ENCODE measurements around the gene SLC25A10.

SLC25A10 gene

DNA sequence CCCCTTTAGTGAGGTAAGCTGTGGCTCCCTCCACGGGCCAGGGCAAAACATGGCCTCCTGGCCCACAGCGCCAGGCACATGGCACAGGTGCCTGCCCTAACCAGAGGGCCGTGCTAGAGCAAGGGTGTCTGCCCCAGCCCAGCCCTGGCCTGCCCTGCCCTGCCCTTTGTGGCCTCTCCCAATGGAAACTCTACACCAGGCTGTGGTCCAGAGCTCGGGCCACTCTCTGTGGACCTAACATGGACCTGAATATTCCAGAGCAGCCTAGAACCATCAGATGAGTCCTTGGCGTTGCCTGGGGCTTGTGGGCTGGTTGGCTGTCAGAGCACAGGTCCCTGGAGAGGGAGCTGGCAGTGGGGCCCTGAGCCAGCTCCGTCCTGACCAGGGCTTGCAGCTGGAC, 16.9 kb upstream of the SLC25A10 start:
- H4K20me1 ChIP-seq (ENCODE audit: insufficient read depth, low read length): no peaks in the 10 kb centered on the region
- H3K9me2 ChIP-seq (replicated peaks; ENCODE audit: insufficient read depth, low read length): no peaks in the 10 kb centered on the region
- H3K79me2 ChIP-seq (ENCODE audit: low read length): peaks cover 35% of the 10 kb centered on the region
- H3K4me3 ChIP-seq (ENCODE audit: low read length): no peak overlapping the region
- TF ChIP-seq EZH2 (optimal IDR thresholded peaks at IDR 0.05; ENCODE audit: low read depth, low read length) (no peak), EZH2phosphoT487 (IDR thresholded peaks at IDR 0.05; ENCODE audit: low read length) (no peak)
- TF ChIP-seq, protein P1, sequence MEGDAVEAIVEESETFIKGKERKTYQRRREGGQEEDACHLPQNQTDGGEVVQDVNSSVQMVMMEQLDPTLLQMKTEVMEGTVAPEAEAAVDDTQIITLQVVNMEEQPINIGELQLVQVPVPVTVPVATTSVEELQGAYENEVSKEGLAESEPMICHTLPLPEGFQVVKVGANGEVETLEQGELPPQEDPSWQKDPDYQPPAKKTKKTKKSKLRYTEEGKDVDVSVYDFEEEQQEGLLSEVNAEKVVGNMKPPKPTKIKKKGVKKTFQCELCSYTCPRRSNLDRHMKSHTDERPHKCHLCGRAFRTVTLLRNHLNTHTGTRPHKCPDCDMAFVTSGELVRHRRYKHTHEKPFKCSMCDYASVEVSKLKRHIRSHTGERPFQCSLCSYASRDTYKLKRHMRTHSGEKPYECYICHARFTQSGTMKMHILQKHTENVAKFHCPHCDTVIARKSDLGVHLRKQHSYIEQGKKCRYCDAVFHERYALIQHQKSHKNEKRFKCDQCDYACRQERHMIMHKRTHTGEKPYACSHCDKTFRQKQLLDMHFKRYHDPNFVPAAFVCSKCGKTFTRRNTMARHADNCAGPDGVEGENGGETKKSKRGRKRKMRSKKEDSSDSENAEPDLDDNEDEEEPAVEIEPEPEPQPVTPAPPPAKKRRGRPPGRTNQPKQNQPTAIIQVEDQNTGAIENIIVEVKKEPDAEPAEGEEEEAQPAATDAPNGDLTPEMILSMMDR (IDR thresholded peaks at IDR 0.05; ENCODE audit: low read length): no peak
- no peaks in the 10 kb centered on the region for H3K27me3 ChIP-seq (replicated peaks; ENCODE audit: insufficient read depth, low read length)
- H3F3A ChIP-seq (ENCODE audit: insufficient read depth, low read length): no peaks in the 10 kb centered on the region
- no peak overlapping the region for H3K4me2 ChIP-seq (ENCODE audit: low read depth, low read length)
- no peaks in the 10 kb centered on the region for H3K4me1 ChIP-seq (ENCODE audit: low read length)
- H3K9ac ChIP-seq (ENCODE audit: low read length): no peak overlapping the region
- H3K9me3 ChIP-seq (replicated peaks; ENCODE audit: insufficient read depth, low read length): no peaks in the 10 kb centered on the region
- no peak overlapping the region for H2AFZ ChIP-seq (ENCODE audit: low read length)
- H3K27ac ChIP-seq (ENCODE audit: low read length): no peak overlapping the region
- H3K36me3 ChIP-seq (replicated peaks; ENCODE audit: insufficient read depth, low read length): peaks cover 4% of the 10 kb centered on the region; the same call in 1 of the 2 replicates
- DNase-seq: no peak

DNA sequence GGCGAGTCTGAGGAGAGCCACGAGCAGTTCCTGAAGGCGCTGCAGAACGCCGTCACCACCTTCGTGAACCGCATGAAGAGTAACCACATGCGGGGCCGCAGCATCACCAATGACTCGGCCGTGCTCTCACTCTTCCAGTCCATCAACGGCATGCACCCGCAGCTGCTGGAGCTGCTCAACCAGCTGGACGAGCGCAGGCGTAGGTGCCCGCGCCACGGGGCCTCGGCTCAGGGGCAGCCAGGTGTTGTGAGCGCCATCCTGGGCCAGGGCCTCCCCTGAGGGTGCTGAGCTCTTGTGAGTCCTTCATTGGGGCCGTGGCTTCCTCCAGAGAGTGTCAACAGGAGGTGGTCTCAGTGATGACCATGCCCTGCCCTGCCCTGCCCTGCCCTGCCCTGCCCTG, 16.3 kb upstream of the SLC25A10 start:
- no peak overlapping the region for H3K4me3 ChIP-seq (ENCODE audit: low read length)
- H3K9ac ChIP-seq (ENCODE audit: low read length): no peak overlapping the region

DNA sequence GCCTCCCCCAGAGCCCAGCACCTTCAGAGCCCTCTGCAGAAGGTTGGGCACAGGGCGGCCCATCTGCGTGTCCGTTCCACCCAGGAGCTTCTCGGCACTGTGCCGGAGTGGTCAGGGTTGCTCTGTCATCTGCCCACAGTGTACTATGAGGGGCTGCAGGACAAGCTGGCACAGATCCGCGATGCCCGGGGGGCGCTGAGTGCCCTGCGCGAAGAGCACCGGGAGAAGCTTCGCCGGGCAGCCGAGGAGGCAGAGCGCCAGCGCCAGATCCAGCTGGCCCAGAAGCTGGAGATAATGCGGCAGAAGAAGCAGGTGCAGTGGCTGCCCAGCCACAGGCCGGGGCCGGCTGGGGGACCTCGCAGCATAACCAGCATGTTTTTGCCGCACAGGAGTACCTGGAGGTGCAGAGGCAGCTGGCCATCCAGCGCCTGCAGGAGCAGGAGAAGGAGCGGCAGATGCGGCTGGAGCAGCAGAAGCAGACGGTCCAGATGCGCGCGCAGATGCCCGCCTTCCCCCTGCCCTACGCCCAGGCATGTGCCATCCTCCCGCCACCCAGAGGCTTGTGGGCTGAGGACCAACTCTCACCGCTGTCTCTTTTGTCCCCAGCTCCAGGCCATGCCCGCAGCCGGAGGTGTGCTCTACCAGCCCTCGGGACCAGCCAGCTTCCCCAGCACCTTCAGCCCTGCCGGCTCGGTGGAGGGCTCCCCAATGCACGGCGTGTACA, 15.7 kb upstream of the SLC25A10 start:
- no peak overlapping the region for H3K9ac ChIP-seq (ENCODE audit: low read length)
- H3K27ac ChIP-seq (ENCODE audit: low read length): no peak overlapping the region
- no peak overlapping the region for H3K4me3 ChIP-seq (ENCODE audit: low read length)
- no peak overlapping the region for H2AFZ ChIP-seq (ENCODE audit: low read length)
- no peaks in the 10 kb centered on the region for H3K27me3 ChIP-seq (replicated peaks; ENCODE audit: insufficient read depth, low read length)
- TF ChIP-seq EZH2phosphoT487 (IDR thresholded peaks at IDR 0.05; ENCODE audit: low read length): no peak
- TF ChIP-seq, protein P1 (IDR thresholded peaks at IDR 0.05; ENCODE audit: low read length): no peak
- TF ChIP-seq EZH2 (optimal IDR thresholded peaks at IDR 0.05; ENCODE audit: low read depth, low read length): no peak
- DNase-seq: no peak
- H3F3A ChIP-seq (ENCODE audit: insufficient read depth, low read length): peaks cover under 1% of the 10 kb centered on the region; the same call in 1 of the 2 replicates
- H3K4me1 ChIP-seq (ENCODE audit: low read length): peaks cover 6% of the 10 kb centered on the region
- H3K36me3 ChIP-seq (replicated peaks; ENCODE audit: insufficient read depth, low read length): peaks cover 4% of the 10 kb centered on the region
- H4K20me1 ChIP-seq (ENCODE audit: insufficient read depth, low read length): no peaks in the 10 kb centered on the region; the same call in 1 of the 2 replicates
- H3K9me3 ChIP-seq (replicated peaks; ENCODE audit: insufficient read depth, low read length): no peaks in the 10 kb centered on the region
- H3K9me2 ChIP-seq (replicated peaks; ENCODE audit: insufficient read depth, low read length): no peaks in the 10 kb centered on the region
- H3K4me2 ChIP-seq (ENCODE audit: low read depth, low read length): no peak overlapping the region
- H3K79me2 ChIP-seq (ENCODE audit: low read length): peaks cover 39% of the 10 kb centered on the region

More for the DNA sequence above, 16.3 kb upstream of the SLC25A10 start:
- Histone ChIP-seq H3K4me2 (ENCODE audit: low read depth, low read length) (no peak overlapping the region), H3K27me3 (replicated peaks; ENCODE audit: insufficient read depth, low read length) (no peaks in the 10 kb centered on the region), H3K79me2 (ENCODE audit: low read length) (peaks cover 36% of the 10 kb centered on the region), H3K9me2 (replicated peaks; ENCODE audit: insufficient read depth, low read length) (no peaks in the 10 kb centered on the region), H3K27ac (ENCODE audit: low read length) (no peak overlapping the region), H2AFZ (ENCODE audit: low read length) (no peak overlapping the region), H4K20me1 (ENCODE audit: insufficient read depth, low read length) (no peaks in the 10 kb centered on the region), H3K4me1 (ENCODE audit: low read length) (no peaks in the 10 kb centered on the region), H3K36me3 (replicated peaks; ENCODE audit: insufficient read depth, low read length) (peaks cover 4% of the 10 kb centered on the region; the same call in 1 of the 2 replicates), H3K9me3 (replicated peaks; ENCODE audit: insufficient read depth, low read length) (no peaks in the 10 kb centered on the region), H3F3A (ENCODE audit: insufficient read depth, low read length) (no peaks in the 10 kb centered on the region)
- TF ChIP-seq EZH2 (optimal IDR thresholded peaks at IDR 0.05; ENCODE audit: low read depth, low read length): no peak
- TF ChIP-seq, protein P1 (IDR thresholded peaks at IDR 0.05; ENCODE audit: low read length): no peak
- TF ChIP-seq EZH2phosphoT487 (IDR thresholded peaks at IDR 0.05; ENCODE audit: low read length): no peak
- no peak for DNase-seq

Measured in MM.1S (cell line).